Measurements from ENCODE around the gene AGTRAP.

The AGTRAP gene

DNA sequence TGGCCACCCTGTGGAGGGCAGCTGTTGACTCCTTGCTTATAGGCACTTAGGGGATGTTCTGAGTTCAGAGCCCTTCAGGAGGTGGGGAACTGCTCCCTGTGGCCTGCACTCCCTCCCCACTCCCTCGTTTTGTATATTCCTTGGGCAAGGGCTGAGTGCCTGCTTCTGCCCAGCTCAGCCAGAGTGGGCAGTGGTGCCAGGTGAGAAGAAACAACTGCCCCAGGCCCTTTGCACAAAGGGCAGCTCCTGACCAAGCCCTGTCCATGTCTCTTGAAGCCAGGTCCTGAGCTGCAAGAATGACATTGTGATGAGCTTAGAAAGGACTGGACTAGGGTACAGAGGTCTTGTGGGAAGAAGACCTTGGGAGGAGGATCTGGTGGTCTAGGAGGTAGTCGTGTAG, 2.2 kb downstream of the AGTRAP start:
- Histone ChIP-seq H2BK15ac (ENCODE audit: low read depth, poor library complexity, severe bottlenecking) (no peak overlapping the region), H3K4me1 (ENCODE audit: control insufficient read depth, insufficient read depth, low read depth, low read length) (peaks cover 5% of the 10 kb centered on the region), H3K27me3 (ENCODE audit: control insufficient read depth in 1 of 2, insufficient read depth in 1 of 2, low read length in 2 of 2) (no peaks in the 10 kb centered on the region), H2BK120ac (ENCODE audit: low read depth, low read length) (no peak overlapping the region), H2BK5ac (ENCODE audit: low read depth, low read length, poor library complexity, severe bottlenecking) (no peak overlapping the region), H2AK5ac (ENCODE audit: low read length, severe bottlenecking) (no peak overlapping the region), H3K79me1 (replicated peaks; ENCODE audit: low read length, poor library complexity, severe bottlenecking) (peaks cover 27% of the 10 kb centered on the region), H3K9ac (ENCODE audit: low read length) (no peak overlapping the region), H2BK12ac (ENCODE audit: low read length in 2 of 2) (no peak overlapping the region), H3K4me2 (ENCODE audit: low read length, poor library complexity, severe bottlenecking) (no peak overlapping the region), H3K14ac (ENCODE audit: low read length in 2 of 2) (no peak overlapping the region), H3K23ac (ENCODE audit: low read length in 2 of 2) (no peak overlapping the region), H3K27ac (ENCODE audit: low read length, poor library complexity, severe bottlenecking) (no peak overlapping the region), H3K4ac (ENCODE audit: low read depth in 1 of 2, low read length in 2 of 2) (no peak overlapping the region), H3K4me3 (ENCODE audit: insufficient read depth in 1 of 2, low read depth in 1 of 2, low read length in 2 of 2) (no peak overlapping the region), H2AFZ (ENCODE audit: low read depth, low read length) (no peak overlapping the region), H4K8ac (ENCODE audit: low read length) (no peak overlapping the region), H3K36me3 (ENCODE audit: control insufficient read depth in 1 of 2, insufficient read depth in 2 of 2, low read depth in 1 of 2, low read length in 2 of 2) (peaks cover 0 to 4% of the 10 kb centered on the region in 2 experiments), H3K9me3 (ENCODE audit: control insufficient read depth, low read length) (no peaks in the 10 kb centered on the region), H3K18ac (ENCODE audit: low read depth in 1 of 2, low read length in 2 of 2) (no peak overlapping the region), H4K91ac (ENCODE audit: low read length) (no peak overlapping the region)
- no peak for DNase-seq
- WGBS, result 100% methylated on average over 1 of the region's 2 CpGs

DNA sequence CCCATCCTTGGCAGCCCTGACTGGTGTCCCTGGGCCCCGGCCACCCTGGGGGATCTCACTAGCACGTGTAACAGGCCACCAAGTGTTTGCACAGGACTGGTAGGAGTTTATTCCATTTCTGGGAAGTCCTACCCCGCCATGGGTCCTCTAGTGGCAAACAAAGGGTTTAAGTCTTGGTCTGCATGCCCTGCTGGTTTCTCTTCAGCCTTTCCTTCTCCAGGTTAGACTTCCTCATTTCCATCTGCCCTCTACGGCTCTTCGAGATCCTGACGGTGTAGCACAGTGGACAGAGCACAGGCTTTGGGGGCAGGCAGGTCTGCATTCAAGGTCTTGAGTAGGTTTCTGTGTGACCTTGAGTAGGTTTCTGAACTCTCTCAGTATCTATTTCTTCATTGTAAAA, 2.8 kb downstream of the AGTRAP start:
- Histone ChIP-seq H2BK12ac (ENCODE audit: low read length in 2 of 2) (no peak overlapping the region), H3K14ac (ENCODE audit: low read length in 2 of 2) (no peak overlapping the region), H2BK120ac (ENCODE audit: low read depth, low read length) (no peak overlapping the region), H2BK15ac (ENCODE audit: low read depth, poor library complexity, severe bottlenecking) (no peak overlapping the region), H4K91ac (ENCODE audit: low read length) (no peak overlapping the region), H3K27me3 (ENCODE audit: control insufficient read depth in 1 of 2, insufficient read depth in 1 of 2, low read length in 2 of 2) (no peaks in the 10 kb centered on the region), H3K18ac (ENCODE audit: low read depth in 1 of 2, low read length in 2 of 2) (no peak overlapping the region), H3K9me3 (ENCODE audit: control insufficient read depth, low read length) (no peaks in the 10 kb centered on the region), H3K27ac (ENCODE audit: low read length, poor library complexity, severe bottlenecking) (no peak overlapping the region), H2BK5ac (ENCODE audit: low read depth, low read length, poor library complexity, severe bottlenecking) (no peak overlapping the region), H4K8ac (ENCODE audit: low read length) (no peak overlapping the region), H3K4me2 (ENCODE audit: low read length, poor library complexity, severe bottlenecking) (no peak overlapping the region), H3K23ac (ENCODE audit: low read length in 2 of 2) (no peak overlapping the region), H3K9ac (ENCODE audit: low read length) (no peak overlapping the region), H2AFZ (ENCODE audit: low read depth, low read length) (no peak overlapping the region), H3K36me3 (ENCODE audit: control insufficient read depth in 1 of 2, insufficient read depth in 2 of 2, low read depth in 1 of 2, low read length in 2 of 2) (peaks cover 0 to 4% of the 10 kb centered on the region in 2 experiments), H3K4ac (ENCODE audit: low read depth in 1 of 2, low read length in 2 of 2) (no peak overlapping the region), H2AK5ac (ENCODE audit: low read length, severe bottlenecking) (no peak overlapping the region), H3K4me3 (ENCODE audit: insufficient read depth in 1 of 2, low read depth in 1 of 2, low read length in 2 of 2) (no peak overlapping the region), H3K4me1 (ENCODE audit: control insufficient read depth, insufficient read depth, low read depth, low read length) (peaks cover 5% of the 10 kb centered on the region), H3K79me1 (replicated peaks; ENCODE audit: low read length, poor library complexity, severe bottlenecking) (peaks cover 27% of the 10 kb centered on the region)
- no peak for DNase-seq
- 93% methylated on average over 3 of the region's 6 CpGs for WGBS

DNA sequence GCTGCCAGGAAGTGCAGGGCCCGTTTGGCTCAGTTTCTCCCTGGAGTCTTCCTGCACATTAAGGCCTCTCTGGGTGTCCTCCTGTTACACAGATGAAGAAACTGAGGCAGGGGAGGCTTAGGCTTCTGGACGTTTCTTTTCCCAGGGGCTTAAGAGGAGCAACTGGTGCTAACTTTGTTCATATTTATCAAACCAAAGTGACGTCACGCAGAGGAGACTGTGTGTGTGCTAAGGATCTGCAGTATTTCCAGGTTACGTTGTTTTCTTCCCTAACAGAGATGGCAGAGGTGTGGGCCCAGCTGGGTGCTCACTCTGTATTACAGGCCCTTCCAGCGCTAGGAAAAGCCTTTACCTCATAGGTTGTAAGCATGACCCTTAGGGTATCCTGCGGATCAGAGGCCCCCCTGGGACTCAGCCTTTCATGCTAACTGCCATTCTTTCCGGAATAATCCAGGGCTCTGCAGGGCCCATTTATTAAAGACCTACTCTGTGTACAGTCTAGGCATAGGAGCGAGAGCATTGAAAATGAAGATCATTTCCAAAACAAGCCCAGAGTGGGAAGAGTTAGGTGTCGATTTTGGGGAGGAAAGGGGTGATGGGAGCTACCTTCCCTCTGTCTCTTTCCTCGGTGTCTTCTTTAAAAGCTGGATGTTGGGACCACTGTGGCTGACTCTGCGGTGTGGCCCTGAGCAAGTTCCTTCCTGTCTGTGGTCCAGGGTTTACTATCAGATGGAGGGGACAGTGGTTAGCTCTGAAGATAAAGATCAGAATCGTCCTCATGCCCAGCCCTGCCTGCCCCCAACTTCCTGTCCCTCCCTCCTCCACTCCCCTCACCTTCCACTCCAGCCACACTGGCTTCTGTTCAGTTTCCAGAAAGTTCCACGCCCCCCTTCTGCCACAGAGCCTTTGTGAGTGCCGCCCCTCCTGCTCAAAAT, 4.6 kb downstream of the AGTRAP start:
- no peaks in the 10 kb centered on the region for H3K9me3 ChIP-seq (ENCODE audit: control insufficient read depth, low read length)
- H3K4me3 ChIP-seq (ENCODE audit: insufficient read depth in 1 of 2, low read depth in 1 of 2, low read length in 2 of 2), result no peak overlapping the region
- H3K23ac ChIP-seq (ENCODE audit: low read length in 2 of 2), result no peak overlapping the region
- no peak overlapping the region for H3K18ac ChIP-seq (ENCODE audit: low read depth in 1 of 2, low read length in 2 of 2)
- no peak overlapping the region for H2AFZ ChIP-seq (ENCODE audit: low read depth, low read length)
- no peaks in the 10 kb centered on the region for H3K27me3 ChIP-seq (ENCODE audit: control insufficient read depth in 1 of 2, insufficient read depth in 1 of 2, low read length in 2 of 2)
- peak overlapping the region; percentile 56 for H2BK120ac ChIP-seq (ENCODE audit: low read depth, low read length)
- H3K4me2 ChIP-seq (ENCODE audit: low read length, poor library complexity, severe bottlenecking), result no peak overlapping the region
- H3K36me3 ChIP-seq (ENCODE audit: control insufficient read depth in 1 of 2, insufficient read depth in 2 of 2, low read depth in 1 of 2, low read length in 2 of 2), result peaks cover 2 to 4% of the 10 kb centered on the region in 2 experiments
- no peak overlapping the region for H3K14ac ChIP-seq (ENCODE audit: low read length in 2 of 2)
- H3K4me1 ChIP-seq (ENCODE audit: control insufficient read depth, insufficient read depth, low read depth, low read length), result peaks cover 7% of the 10 kb centered on the region
- 72% methylated on average over 14 of the region's 15 CpGs for WGBS
- H3K4ac ChIP-seq (ENCODE audit: low read depth in 1 of 2, low read length in 2 of 2), result no peak overlapping the region
- peaks cover 29% of the 10 kb centered on the region for H3K79me1 ChIP-seq (replicated peaks; ENCODE audit: low read length, poor library complexity, severe bottlenecking)
- no peak overlapping the region for H2BK5ac ChIP-seq (ENCODE audit: low read depth, low read length, poor library complexity, severe bottlenecking)
- H2BK15ac ChIP-seq (ENCODE audit: low read depth, poor library complexity, severe bottlenecking), result no peak overlapping the region
- no peak overlapping the region for H2AK5ac ChIP-seq (ENCODE audit: low read length, severe bottlenecking)
- H3K27ac ChIP-seq (ENCODE audit: low read length, poor library complexity, severe bottlenecking), result no peak overlapping the region
- no peak overlapping the region for H4K91ac ChIP-seq (ENCODE audit: low read length)
- no peak for DNase-seq
- H4K8ac ChIP-seq (ENCODE audit: low read length), result peak overlapping the region; percentile 28
- H2BK12ac ChIP-seq (ENCODE audit: low read length in 2 of 2), result peak overlapping the region in 1 of 2 experiments; percentile 20
- no peak overlapping the region for H3K9ac ChIP-seq (ENCODE audit: low read length)

DNA sequence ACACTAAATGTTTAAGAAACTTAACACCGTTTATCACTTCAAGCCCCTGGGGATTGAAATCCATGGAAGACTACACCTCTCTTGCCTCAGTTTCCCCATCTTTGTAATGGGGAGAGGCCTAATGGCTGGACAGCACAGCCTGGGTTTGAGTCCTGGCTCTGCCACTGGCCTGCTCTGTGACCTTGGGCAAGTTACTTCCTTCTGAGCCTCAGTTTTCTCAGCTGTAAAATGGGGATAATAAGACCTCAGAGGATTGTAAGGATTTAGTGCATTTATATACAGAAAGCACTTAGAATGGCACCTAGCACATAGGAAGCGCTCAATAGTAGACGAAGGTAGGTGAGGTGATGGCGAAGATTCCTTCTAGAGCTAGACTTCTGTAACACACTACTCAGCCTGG, 5.5 kb downstream of the AGTRAP start:
- Histone ChIP-seq H3K36me3 (ENCODE audit: control insufficient read depth in 1 of 2, insufficient read depth in 2 of 2, low read depth in 1 of 2, low read length in 2 of 2) (peaks cover 4 to 10% of the 10 kb centered on the region in 2 experiments), H3K18ac (ENCODE audit: low read depth in 1 of 2, low read length in 2 of 2) (no peak overlapping the region), H3K9me3 (ENCODE audit: control insufficient read depth, low read length) (no peaks in the 10 kb centered on the region), H3K79me1 (replicated peaks; ENCODE audit: low read length, poor library complexity, severe bottlenecking) (peaks cover 29% of the 10 kb centered on the region), H3K4me3 (ENCODE audit: insufficient read depth in 1 of 2, low read depth in 1 of 2, low read length in 2 of 2) (no peak overlapping the region), H3K14ac (ENCODE audit: low read length in 2 of 2) (no peak overlapping the region), H3K27me3 (ENCODE audit: control insufficient read depth in 1 of 2, insufficient read depth in 1 of 2, low read length in 2 of 2) (no peaks in the 10 kb centered on the region), H3K4me2 (ENCODE audit: low read length, poor library complexity, severe bottlenecking) (no peak overlapping the region), H3K9ac (ENCODE audit: low read length) (no peak overlapping the region), H3K4ac (ENCODE audit: low read depth in 1 of 2, low read length in 2 of 2) (no peak overlapping the region), H4K91ac (ENCODE audit: low read length) (no peak overlapping the region), H2BK12ac (ENCODE audit: low read length in 2 of 2) (no peak overlapping the region), H2AK5ac (ENCODE audit: low read length, severe bottlenecking) (no peak overlapping the region), H3K4me1 (ENCODE audit: control insufficient read depth, insufficient read depth, low read depth, low read length) (peaks cover 5% of the 10 kb centered on the region), H2BK5ac (ENCODE audit: low read depth, low read length, poor library complexity, severe bottlenecking) (no peak overlapping the region), H3K27ac (ENCODE audit: low read length, poor library complexity, severe bottlenecking) (no peak overlapping the region), H2AFZ (ENCODE audit: low read depth, low read length) (no peak overlapping the region), H3K23ac (ENCODE audit: low read length in 2 of 2) (no peak overlapping the region), H4K8ac (ENCODE audit: low read length) (no peak overlapping the region), H2BK15ac (ENCODE audit: low read depth, poor library complexity, severe bottlenecking) (no peak overlapping the region), H2BK120ac (ENCODE audit: low read depth, low read length) (no peak overlapping the region)
- 85% methylated on average over 4 of the region's 4 CpGs for WGBS
- DNase-seq, result no peak
